ENCODE measurements around the gene PHLDB3.

PHLDB3 gene

DNA sequence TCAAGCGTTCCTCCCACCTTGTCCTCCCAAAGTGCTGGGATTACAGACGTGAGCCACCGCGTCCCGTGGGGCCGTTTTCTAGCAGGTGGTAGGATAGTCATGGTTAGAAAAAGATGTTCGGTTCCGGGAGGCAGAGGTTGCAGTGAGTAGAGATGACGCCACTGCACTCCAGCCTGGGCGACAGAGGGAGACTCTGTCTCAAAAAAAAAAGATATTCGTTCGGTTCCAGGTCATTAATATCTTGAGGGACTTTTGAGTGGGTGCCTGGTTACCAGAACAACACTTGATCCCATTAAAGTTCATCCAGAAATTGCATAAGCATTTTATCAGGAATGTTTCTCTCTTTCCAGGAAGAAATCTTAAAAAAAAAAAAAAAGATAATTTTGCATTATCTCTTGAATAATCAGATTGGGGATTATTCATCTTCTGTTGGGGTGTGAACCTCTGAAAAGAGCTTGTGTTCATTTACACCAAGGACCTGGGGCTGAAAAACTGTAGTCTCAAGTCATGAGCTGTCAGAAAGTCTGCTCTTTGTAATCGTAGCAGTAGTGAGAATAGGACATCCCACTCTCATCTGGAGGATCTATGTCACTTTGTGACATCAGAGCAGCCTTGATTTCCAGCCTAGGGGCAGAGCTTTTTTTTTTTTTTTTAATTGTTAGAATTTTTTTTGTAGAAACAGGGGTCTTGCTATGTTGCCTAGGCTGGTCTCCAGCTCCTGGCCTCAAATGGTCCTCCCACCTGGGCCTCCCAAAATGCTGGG, 23.5 kb upstream of the PHLDB3 start:
- H2BK15ac ChIP-seq (ENCODE audit: low read depth, poor library complexity, severe bottlenecking): no peak overlapping the region

DNA sequence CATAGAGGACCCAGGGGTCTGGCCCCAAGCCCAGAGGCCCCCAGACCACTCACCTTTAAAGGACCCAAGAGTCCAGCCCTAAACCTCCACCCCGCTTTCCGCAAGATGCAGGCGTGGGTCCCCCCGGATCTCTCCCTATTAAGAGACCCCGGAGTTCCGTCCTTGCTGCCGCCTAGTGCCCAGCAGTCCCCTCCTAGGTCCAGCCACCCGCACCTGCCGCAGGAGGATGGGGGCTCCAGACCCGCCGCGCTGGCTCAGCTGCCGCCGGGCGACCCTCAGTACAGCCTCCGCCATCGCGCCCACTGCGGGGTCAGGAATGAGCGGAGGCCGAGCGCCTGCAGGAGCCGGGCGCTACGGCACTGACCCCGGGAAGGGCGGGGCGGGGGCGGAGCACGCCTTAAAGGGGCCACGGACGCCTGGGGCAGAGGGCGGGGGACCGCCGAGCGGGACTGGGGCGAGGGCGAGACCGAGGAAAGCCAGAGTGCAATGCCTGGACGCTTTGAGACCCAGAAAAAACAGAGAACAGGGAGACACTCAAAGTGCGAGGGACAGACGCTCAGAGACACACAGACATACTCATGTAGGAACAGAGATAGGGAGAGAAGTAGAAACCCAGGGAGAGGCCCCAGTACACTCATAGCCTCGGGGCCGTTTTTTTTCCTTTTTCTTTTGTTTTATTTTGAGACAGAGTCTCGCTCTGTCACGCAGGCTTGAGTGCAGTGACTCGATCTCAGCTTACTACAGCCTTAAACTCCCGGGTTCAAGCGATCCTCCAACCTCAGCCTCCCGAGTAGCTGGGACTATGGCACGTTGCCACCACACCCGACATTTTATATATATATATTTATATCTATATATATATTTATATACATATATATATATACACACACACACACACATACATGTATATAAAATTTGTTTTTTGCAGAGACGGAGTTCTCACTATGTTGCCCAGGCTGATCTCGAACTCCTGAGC, 22.6 kb upstream of the PHLDB3 start, which contains the start of gene ETHE1:
ETHE1 (minus strand) TSS at position 318 of the 976 bp plus-strand sequence; CDS start at position 294, 24 bp downstream.
- H3K9me3 ChIP-seq (ENCODE audit: control insufficient read depth, low read length): no peaks in the 10 kb centered on the region
- peaks cover 19% of the 10 kb centered on the region for H3K79me1 ChIP-seq (replicated peaks; ENCODE audit: low read length, poor library complexity, severe bottlenecking)

More for the DNA sequence above, 23.5 kb upstream of the PHLDB3 start:
- no peak overlapping the region for H2AFZ ChIP-seq (ENCODE audit: low read depth, low read length)
- peak overlapping the region in 1 of 2 experiments; percentile 97 for H3K4me3 ChIP-seq (ENCODE audit: insufficient read depth in 1 of 2, low read depth in 1 of 2, low read length in 2 of 2)
- H3K27me3 ChIP-seq (ENCODE audit: control insufficient read depth in 1 of 2, insufficient read depth in 1 of 2, low read length in 2 of 2): no peaks in the 10 kb centered on the region
- peak; percentile 37 for DNase-seq
- no peak overlapping the region for H2AK5ac ChIP-seq (ENCODE audit: low read length, severe bottlenecking)
- no peak overlapping the region for H2BK5ac ChIP-seq (ENCODE audit: low read depth, low read length, poor library complexity, severe bottlenecking)
- 62% methylated on average over 13 of the region's 13 CpGs for WGBS
- H3K4ac ChIP-seq (ENCODE audit: low read depth in 1 of 2, low read length in 2 of 2): no peak overlapping the region
- H3K4me1 ChIP-seq (ENCODE audit: control insufficient read depth, insufficient read depth, low read depth, low read length): peaks cover 24% of the 10 kb centered on the region
- H3K79me1 ChIP-seq (replicated peaks; ENCODE audit: low read length, poor library complexity, severe bottlenecking): peaks cover 15% of the 10 kb centered on the region
- peak overlapping the region; percentile 93 for H3K9ac ChIP-seq (ENCODE audit: low read length)
- H4K8ac ChIP-seq (ENCODE audit: low read length): no peak overlapping the region
- H3K9me3 ChIP-seq (ENCODE audit: control insufficient read depth, low read length): no peaks in the 10 kb centered on the region
- no peak overlapping the region for H3K14ac ChIP-seq (ENCODE audit: low read length in 2 of 2)
- H3K4me2 ChIP-seq (ENCODE audit: low read length, poor library complexity, severe bottlenecking): no peak overlapping the region
- H4K91ac ChIP-seq (ENCODE audit: low read length): no peak overlapping the region
- H3K36me3 ChIP-seq (ENCODE audit: control insufficient read depth in 1 of 2, insufficient read depth in 2 of 2, low read depth in 1 of 2, low read length in 2 of 2): no peaks in the 10 kb centered on the region
- H3K27ac ChIP-seq (ENCODE audit: low read length, poor library complexity, severe bottlenecking): no peak overlapping the region
- H2BK120ac ChIP-seq (ENCODE audit: low read depth, low read length): no peak overlapping the region
- no peak overlapping the region for H3K18ac ChIP-seq (ENCODE audit: low read depth in 1 of 2, low read length in 2 of 2)
- H2BK12ac ChIP-seq (ENCODE audit: low read length in 2 of 2): no peak overlapping the region
- H3K23ac ChIP-seq (ENCODE audit: low read length in 2 of 2): no peak overlapping the region

DNA sequence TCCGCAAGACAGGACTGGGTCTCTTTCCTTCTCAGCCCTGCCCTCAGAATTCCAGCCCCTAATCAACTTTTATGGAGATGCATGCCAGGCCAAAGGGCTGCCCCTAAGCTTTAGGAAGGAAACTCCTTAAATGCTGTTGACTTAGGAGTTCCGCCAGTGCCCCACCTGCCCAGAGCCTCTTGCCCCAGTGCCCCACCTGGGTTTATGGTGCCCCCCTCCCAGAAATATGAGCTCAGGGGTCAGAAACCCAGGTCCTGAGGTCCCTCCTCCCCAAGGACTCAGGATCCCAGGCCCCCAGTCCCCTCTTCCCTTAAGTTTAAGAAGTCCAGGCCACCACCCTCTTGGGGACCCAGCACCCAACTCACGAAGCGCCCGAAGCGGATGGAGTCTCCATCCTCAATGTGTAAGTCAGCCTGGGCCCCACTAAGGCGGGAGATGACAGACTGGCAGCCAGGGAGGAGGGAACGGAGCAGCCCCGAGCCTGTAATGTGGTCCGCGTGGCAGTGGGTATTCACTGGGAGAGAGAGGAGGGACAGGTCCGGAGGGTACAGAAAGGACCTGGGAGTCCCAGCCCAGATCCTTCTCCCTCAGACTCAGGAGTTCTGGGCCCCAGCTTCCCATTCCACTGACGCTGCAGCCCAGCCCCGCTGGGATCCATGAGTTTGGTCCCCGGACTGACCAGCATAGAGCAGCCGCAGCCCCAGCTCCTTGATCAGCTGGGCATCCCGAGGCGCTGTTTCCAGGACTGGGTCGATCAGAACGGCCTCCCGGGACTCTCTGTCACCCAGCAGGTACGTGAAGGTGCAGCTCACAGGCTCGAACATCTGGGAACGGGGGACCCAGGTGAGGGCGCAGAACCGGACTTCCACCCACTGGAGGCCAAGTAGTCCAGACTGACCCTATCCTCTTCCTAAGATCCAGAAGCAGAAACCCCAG, 21.6 kb upstream of the PHLDB3 start:
- DNase-seq: peak; percentile 44
- H2BK15ac ChIP-seq (ENCODE audit: low read depth, poor library complexity, severe bottlenecking): no peak overlapping the region
- H3K23ac ChIP-seq (ENCODE audit: low read length in 2 of 2): peak overlapping the region in 1 of 2 experiments; percentile 75
- peak overlapping the region; percentile 96 for H2AFZ ChIP-seq (ENCODE audit: low read depth, low read length)
- peaks cover 21% of the 10 kb centered on the region for H3K79me1 ChIP-seq (replicated peaks; ENCODE audit: low read length, poor library complexity, severe bottlenecking)
- H3K18ac ChIP-seq (ENCODE audit: low read depth in 1 of 2, low read length in 2 of 2): peak overlapping the region; percentile 37 to 47
- H2BK120ac ChIP-seq (ENCODE audit: low read depth, low read length): no peak overlapping the region
- H3K9me3 ChIP-seq (ENCODE audit: control insufficient read depth, low read length): no peaks in the 10 kb centered on the region
- H4K8ac ChIP-seq (ENCODE audit: low read length): no peak overlapping the region
- H2BK12ac ChIP-seq (ENCODE audit: low read length in 2 of 2): no peak overlapping the region
- no peak overlapping the region for H3K27ac ChIP-seq (ENCODE audit: low read length, poor library complexity, severe bottlenecking)
- no peaks in the 10 kb centered on the region for H3K27me3 ChIP-seq (ENCODE audit: control insufficient read depth in 1 of 2, insufficient read depth in 1 of 2, low read length in 2 of 2)
- no peak overlapping the region for H2AK5ac ChIP-seq (ENCODE audit: low read length, severe bottlenecking)
- H3K4me3 ChIP-seq (ENCODE audit: insufficient read depth in 1 of 2, low read depth in 1 of 2, low read length in 2 of 2): peak overlapping the region; percentile 97 to 99
- peaks cover 0 to 2% of the 10 kb centered on the region in 2 experiments for H3K36me3 ChIP-seq (ENCODE audit: control insufficient read depth in 1 of 2, insufficient read depth in 2 of 2, low read depth in 1 of 2, low read length in 2 of 2)
- H3K9ac ChIP-seq (ENCODE audit: low read length): peak overlapping the region; percentile 93
- peak overlapping the region; percentile 99 for H3K4me2 ChIP-seq (ENCODE audit: low read length, poor library complexity, severe bottlenecking)
- H3K4me1 ChIP-seq (ENCODE audit: control insufficient read depth, insufficient read depth, low read depth, low read length): peaks cover 21% of the 10 kb centered on the region
- peak overlapping the region in 1 of 2 experiments; percentile 51 for H3K4ac ChIP-seq (ENCODE audit: low read depth in 1 of 2, low read length in 2 of 2)
- 3% methylated on average over 26 of the region's 26 CpGs for WGBS
- H3K14ac ChIP-seq (ENCODE audit: low read length in 2 of 2): no peak overlapping the region
- H4K91ac ChIP-seq (ENCODE audit: low read length): peak overlapping the region; percentile 39
- no peak overlapping the region for H2BK5ac ChIP-seq (ENCODE audit: low read depth, low read length, poor library complexity, severe bottlenecking)

More for the DNA sequence above, 22.6 kb upstream of the PHLDB3 start, which contains the start of gene ETHE1:
- Histone ChIP-seq H3K14ac (ENCODE audit: low read length in 2 of 2) (peak within 1 kb of the TSS in 1 of 2 experiments; percentile 82), H2AK5ac (ENCODE audit: low read length, severe bottlenecking) (no peak within 1 kb of the TSS), H3K4ac (ENCODE audit: low read depth in 1 of 2, low read length in 2 of 2) (peak within 1 kb of the TSS in 1 of 2 experiments; percentile 51), H4K8ac (ENCODE audit: low read length) (peak within 1 kb of the TSS; percentile 91), H2BK12ac (ENCODE audit: low read length in 2 of 2) (peak within 1 kb of the TSS; percentile 59 to 73), H2BK15ac (ENCODE audit: low read depth, poor library complexity, severe bottlenecking) (no peak within 1 kb of the TSS), H3K4me1 (ENCODE audit: control insufficient read depth, insufficient read depth, low read depth, low read length) (peaks cover 21% of the 10 kb centered on the region), H3K4me2 (ENCODE audit: low read length, poor library complexity, severe bottlenecking) (peak within 1 kb of the TSS; percentile 99), H3K9ac (ENCODE audit: low read length) (peak within 1 kb of the TSS; percentile 93), H3K4me3 (ENCODE audit: insufficient read depth in 1 of 2, low read depth in 1 of 2, low read length in 2 of 2) (peak within 1 kb of the TSS; percentile 97 to 99), H2AFZ (ENCODE audit: low read depth, low read length) (peak within 1 kb of the TSS; percentile 96), H3K27me3 (ENCODE audit: control insufficient read depth in 1 of 2, insufficient read depth in 1 of 2, low read length in 2 of 2) (no peaks in the 10 kb centered on the region), H3K23ac (ENCODE audit: low read length in 2 of 2) (peak within 1 kb of the TSS in 1 of 2 experiments; percentile 75), H4K91ac (ENCODE audit: low read length) (peak within 1 kb of the TSS; percentile 39), H3K36me3 (ENCODE audit: control insufficient read depth in 1 of 2, insufficient read depth in 2 of 2, low read depth in 1 of 2, low read length in 2 of 2) (no peaks in the 10 kb centered on the region), H2BK5ac (ENCODE audit: low read depth, low read length, poor library complexity, severe bottlenecking) (no peak within 1 kb of the TSS), H3K27ac (ENCODE audit: low read length, poor library complexity, severe bottlenecking) (no peak within 1 kb of the TSS), H3K18ac (ENCODE audit: low read depth in 1 of 2, low read length in 2 of 2) (peak within 1 kb of the TSS; percentile 73 to 96), H2BK120ac (ENCODE audit: low read depth, low read length) (no peak within 1 kb of the TSS)
- DNase-seq: peak; percentile 76
- 4% methylated on average over 49 of the region's 54 CpGs for WGBS
